GM18870 (cell line): ENCODE measurements around the gene MAP4K1.
"Not testable (repeated sequence)": the region's sequence is repeated elsewhere in the genome, so short reads cannot be mapped to it uniquely, and the experiment has no call there.

ENCODE experiments used
- ATAC-seq: cut with Tn5 transposase; IDR thresholded peaks from one replicate; pipeline ENCODE4 v1.9.1; 2021; ENCODE audit warnings: moderate library complexity; ENCODE audit not compliant: unreplicated experiment

The MAP4K1 gene

GRCh38 chr19:38579304-38579703 lies 38.4 kb downstream of the MAP4K1 start:
- not testable (repeated sequence) for ATAC-seq

- no peak for ATAC-seq
These were observed 39.9 kb downstream of the MAP4K1 start for GRCh38 chr19:38577826-38578225.

- no peak for ATAC-seq
These were observed 46.1 kb downstream of the MAP4K1 start for GRCh38 chr19:38571682-38572081.

GRCh38 chr19:38569368-38569983 lies 48.3 kb downstream of the MAP4K1 start:
- ATAC-seq, result no peak

GRCh38 chr19:38565691-38566105 lies 52.1 kb downstream of the MAP4K1 start:
- ATAC-seq, result no peak

GRCh38 chr19:38564981-38565690 lies 52.6 kb downstream of the MAP4K1 start:
- ATAC-seq, result no peak

- ATAC-seq, result no peak
These were observed 54.3 kb downstream of the MAP4K1 start for GRCh38 chr19:38563475-38563874.

- no peak for ATAC-seq
These were observed 55.7 kb downstream of the MAP4K1 start for GRCh38 chr19:38562096-38562495.

GRCh38 chr19:38561658-38562057 lies 56.1 kb downstream of the MAP4K1 start:
- no peak for ATAC-seq

GRCh38 chr19:38561053-38561606 lies 56.6 kb downstream of the MAP4K1 start:
- no peak for ATAC-seq

GRCh38 chr19:38559428-38560401 lies 58.0 kb downstream of the MAP4K1 start:
- ATAC-seq, result peak; percentile 60

GRCh38 chr19:38558933-38559332 lies 58.8 kb downstream of the MAP4K1 start:
- ATAC-seq, result not testable (repeated sequence)

GRCh38 chr19:38557205-38557799 lies 60.5 kb downstream of the MAP4K1 start:
- peak; percentile 43 for ATAC-seq

GRCh38 chr19:38556521-38557174 lies 61.1 kb downstream of the MAP4K1 start:
- ATAC-seq, result no peak

GRCh38 chr19:38555200-38555599 lies 62.6 kb downstream of the MAP4K1 start:
- no peak for ATAC-seq

- no peak for ATAC-seq
These were observed 63.0 kb downstream of the MAP4K1 start for GRCh38 chr19:38554676-38555141.

GRCh38 chr19:38553239-38553638 lies 64.5 kb downstream of the MAP4K1 start:
- not testable (repeated sequence) for ATAC-seq

- peak; percentile 51 for ATAC-seq
These were observed 66.3 kb downstream of the MAP4K1 start for GRCh38 chr19:38551450-38551813.

GRCh38 chr19:38550376-38550775 lies 67.4 kb downstream of the MAP4K1 start:
- no peak for ATAC-seq

- no peak for ATAC-seq
These were observed 67.8 kb downstream of the MAP4K1 start for GRCh38 chr19:38549942-38550341.
